Limb (tissue), 2 donors: ENCODE data around the gene KCNG1.

Experiments used
- DNase-seq, 2 donors: peaks; one replicate each; pipeline ENCODE4 v3.0.0-alpha.2; 2016; ENCODE audit errors: extremely low spot score in 2 of 2

KCNG1 gene

GRCh38 chr20:51013577-51014330 lies 9.2 kb downstream of the KCNG1 start:
- no peak for DNase-seq

GRCh38 chr20:51012357-51012756 lies 10.6 kb downstream of the KCNG1 start:
- DNase-seq, result no peak

GRCh38 chr20:51011479-51011878 lies 11.4 kb downstream of the KCNG1 start:
- no peak for DNase-seq

DNA sequence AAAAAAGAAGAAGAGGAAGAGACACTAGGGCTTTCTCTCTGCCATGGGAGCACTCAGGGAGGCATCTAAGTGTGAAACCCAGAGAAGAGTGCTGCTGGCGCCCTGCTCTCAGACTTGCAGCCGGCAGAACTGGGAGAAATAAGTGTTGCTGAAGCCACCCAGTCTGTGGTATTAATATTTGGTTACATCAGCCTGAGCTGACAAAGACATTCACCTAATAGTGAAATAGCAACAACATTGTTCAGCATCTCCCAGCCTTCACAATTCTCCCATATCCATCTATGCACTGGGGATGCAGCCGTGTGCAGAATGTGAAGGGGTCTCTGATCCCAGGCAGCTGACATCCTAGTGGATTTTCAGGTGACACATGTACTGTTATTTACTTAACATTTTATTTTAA lies 12.0 kb downstream of the KCNG1 start:
- no peak for DNase-seq

DNA sequence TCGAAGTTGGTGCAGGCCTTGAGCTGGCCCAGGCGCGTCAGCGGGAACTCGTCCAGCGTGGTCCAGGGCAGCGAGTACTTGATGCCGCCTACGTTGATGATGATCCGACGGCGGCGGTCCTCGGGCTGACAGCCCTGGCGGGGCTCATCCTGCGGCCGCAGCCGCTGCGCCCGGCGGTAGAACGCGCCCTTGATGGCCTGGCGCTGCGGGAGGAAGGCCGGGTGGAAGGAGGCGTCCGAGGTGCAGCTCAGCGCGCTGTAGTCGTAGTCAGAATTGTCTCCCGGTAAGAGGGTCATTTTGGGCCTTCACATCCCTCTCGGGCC lies 12.9 kb downstream of the KCNG1 start:
- DNase-seq, result no peak

GRCh38 chr20:51009303-51010042 lies 13.4 kb downstream of the KCNG1 start:
- no peak for DNase-seq

GRCh38 chr20:51008718-51009117 lies 14.2 kb downstream of the KCNG1 start:
- no peak for DNase-seq

- no peak for DNase-seq
Observed at GRCh38 chr20:51005214-51005613, 17.7 kb downstream of the KCNG1 start.

GRCh38 chr20:51004781-51005180 lies 18.1 kb downstream of the KCNG1 start:
- DNase-seq, result no peak

DNA sequence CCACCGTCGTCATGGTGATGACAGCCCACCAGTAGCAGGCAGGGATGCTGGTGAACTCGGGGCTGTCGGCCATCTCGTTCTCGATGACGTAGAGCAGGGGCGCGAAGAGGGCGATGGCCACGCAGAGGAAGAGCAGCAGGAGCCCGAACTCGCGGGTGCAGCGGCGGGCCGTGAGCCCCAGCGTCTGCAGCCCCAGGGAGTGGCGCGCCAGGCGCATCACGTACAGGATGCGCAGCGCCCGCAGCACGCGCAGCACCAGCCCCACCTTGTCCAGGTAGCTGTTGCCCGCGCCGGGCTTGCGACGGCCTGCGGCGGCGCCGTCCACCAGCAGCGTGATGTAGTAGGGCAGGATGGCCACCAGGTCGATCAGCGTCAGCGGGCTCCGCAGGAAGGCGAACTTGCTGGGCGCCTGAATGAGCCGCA lies 18.6 kb downstream of the KCNG1 start:
- DNase-seq, result no peak

DNA sequence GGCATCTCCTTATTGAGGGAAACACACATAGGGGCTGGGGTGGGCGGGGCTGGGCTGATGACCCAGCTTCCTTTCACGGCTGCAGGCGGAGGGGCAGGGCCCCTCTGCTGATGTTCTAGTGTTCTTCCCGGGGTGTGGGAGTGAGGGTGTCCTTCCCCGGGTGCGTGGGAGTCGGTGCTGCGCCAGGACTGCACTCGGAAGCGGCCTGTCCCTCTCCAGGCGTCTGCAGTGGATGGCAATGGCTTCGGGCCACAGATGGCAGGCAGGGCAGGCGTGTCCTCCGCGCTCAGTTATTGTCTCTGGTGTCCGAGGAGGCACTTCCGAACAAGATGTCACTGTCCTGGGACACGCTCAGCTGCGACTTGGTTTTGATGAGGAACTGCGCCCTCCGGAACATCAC lies 19.2 kb downstream of the KCNG1 start:
- no peak for DNase-seq

DNA sequence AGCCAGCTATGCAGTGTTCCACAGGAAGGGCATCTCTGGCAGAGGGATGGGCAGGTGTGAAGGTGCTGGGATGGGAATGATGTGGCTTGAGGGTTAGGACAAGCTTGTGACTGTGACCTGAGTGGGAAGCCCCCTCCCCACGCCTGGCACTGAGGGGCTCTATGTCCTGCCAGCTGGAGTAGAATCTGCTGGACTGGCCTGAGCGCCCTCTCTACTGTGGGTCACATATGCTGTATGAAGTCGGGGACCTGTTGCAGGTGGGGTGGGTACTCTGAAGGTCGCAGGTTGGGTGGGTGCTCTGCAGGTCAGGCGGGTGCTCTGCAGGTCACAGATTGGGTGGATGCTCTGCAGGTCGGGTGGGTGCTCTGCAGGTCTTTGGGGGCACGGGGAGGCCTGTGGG lies 20.3 kb downstream of the KCNG1 start:
- DNase-seq, result no peak

DNA sequence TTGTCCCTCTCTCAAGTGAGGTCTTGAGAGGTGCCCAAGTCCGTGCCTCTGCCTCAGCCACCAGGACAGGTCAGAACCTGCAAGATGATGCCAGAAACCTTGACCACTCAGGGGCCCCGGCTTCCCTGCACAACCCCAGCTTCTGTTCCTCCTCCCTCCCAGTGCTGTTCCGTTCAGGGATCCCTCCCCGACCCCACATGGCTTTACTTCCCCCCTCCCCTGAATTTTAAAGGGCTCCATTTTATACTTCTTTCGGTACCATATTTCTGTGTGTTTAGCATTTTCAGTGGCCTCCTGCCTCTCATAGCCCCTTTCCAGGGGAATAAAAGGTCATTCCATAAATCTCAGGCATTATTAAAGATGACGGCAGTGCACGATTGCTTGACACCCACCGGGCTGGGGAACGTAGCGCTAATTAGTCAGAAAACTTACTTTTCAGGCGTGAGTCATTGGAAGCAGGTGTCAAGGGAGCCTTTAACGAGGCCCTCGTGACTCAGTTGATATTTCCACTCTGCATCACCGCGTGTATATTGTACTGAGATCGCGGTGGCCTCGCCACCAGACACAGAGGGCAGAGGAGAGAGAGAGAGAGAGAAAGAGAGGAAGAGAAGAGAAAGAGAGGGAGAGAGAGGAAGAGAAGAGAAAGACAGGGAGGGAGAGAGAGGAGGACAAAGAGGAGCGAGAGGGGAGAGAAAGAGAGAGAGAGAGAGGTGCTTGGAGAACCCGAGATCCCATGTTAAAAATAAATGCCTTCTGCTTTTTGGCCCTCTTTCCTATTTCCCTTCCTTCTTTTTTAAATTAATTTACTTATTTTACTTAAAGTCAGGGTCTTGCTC lies 21.3 kb downstream of the KCNG1 start:
- DNase-seq, result no peak

GRCh38 chr20:50999355-50999754 lies 23.6 kb downstream of the KCNG1 start:
- DNase-seq, result no peak

- no peak for DNase-seq
Observed at GRCh38 chr20:50996901-50997865, 25.7 kb downstream of the KCNG1 start.

DNA sequence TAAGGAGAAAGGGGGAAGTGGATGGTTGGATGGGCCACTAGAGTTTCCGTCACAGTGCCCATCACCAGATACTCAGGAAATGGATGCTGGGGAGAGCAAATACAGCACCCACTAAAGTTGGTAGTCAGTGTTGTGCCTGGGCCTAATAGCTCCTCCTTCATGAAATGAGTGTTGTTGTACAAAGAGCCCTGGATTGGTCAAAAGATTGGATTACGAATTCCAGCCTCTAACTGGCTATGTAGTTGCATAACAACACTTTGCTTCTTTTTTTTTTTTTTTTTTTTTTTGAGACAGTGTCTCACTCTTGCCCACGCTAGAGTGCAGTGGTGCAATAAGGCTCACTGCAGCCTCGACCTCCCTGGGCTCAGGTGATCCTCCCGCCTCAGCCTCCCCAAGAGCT lies 27.4 kb downstream of the KCNG1 start:
- no peak for DNase-seq

GRCh38 chr20:50993876-50994275 lies 29.0 kb downstream of the KCNG1 start:
- no peak for DNase-seq

DNA sequence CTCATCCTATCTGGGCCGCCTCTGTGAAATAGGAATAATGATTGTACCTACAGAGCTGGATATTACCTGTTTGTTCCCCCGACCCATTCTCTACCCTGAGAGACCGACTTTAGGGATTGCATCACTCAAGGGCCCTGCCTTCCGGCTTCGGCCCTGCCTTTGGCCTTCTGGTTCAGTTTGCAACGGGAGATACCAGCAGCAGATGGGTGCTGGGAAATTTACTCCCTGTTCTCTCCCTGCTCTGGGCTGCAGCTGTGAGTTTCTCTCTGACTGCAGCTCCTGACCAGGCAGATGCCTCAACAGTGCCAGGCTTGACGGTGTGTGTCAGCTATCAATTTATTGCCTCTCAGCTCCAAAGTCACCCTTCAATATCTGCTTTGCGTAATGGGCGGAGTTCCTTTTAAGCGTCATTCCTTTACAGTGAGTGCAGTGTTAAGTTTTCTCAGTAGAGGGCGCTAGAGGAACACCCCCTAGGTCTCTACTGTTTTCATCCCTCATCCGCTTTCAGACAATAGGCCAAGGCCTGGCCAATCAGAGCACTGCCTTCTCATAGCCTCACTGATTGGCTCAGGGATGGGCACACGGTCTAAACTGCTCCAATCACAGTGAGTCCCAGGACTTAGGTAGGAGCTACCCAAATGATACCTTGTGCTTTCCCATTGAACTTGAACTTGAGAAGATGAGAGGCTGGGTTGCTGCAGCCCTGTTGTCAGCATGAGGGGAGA lies 30.0 kb downstream of the KCNG1 start:
- DNase-seq, result peak in 1 of 2 donors; percentile 25

DNA sequence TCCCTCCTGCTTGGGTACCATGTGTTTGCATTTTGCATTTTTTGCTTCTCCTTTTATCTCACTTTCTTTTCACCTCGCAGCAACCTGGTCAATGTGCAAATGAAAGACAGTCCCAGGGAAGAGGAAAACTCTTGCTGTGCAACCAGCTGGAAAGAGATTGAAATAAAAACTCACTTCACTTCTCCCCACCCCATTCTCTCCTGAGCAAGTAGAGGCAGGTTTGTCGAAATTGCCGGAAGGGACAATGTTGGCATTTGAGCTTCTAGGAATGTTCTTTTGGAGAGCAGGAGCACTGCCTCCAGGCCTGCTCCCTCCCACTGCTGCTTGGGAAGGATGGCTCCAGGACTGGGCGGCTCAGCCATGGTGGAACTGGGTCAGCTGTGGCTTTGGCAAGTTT lies 30.6 kb downstream of the KCNG1 start:
- no peak for DNase-seq

GRCh38 chr20:50991076-50991475 lies 31.8 kb downstream of the KCNG1 start:
- DNase-seq, result no peak
